Central memory CD4-positive, alpha-beta T cell (primary cell): ENCODE results near the gene RAB13.
"Not testable (repeated sequence)": the region's sequence is repeated elsewhere in the genome, so short reads cannot be mapped to it uniquely, and the experiment has no call there.

ENCODE experiments used
- DNase-seq: peaks from one replicate; pipeline ENCODE4 v3.0.0; 2022
- total RNA-seq, 3 experiments: gene quantifications; one replicate each; lab custom pipeline; 2026; lab: John Stamatoyannopoulos, UW

The RAB13 gene
- 0 to 0.14 (median 0) reads per million in 3 experiments for total RNA-seq

- no peak for DNase-seq
Measured at GRCh38 chr1:153985941-153986761, at the start of gene RAB13. Gene RAB13, minus strand, starts transcription at chr1:153986339. Its CDS starts 103 bp downstream, at chr1:153986236.

- DNase-seq, result not testable (repeated sequence)
Measured at GRCh38 chr1:154033697-154034096, 47.6 kb upstream of the RAB13 start.

GRCh38 chr1:154019940-154020339, 33.8 kb upstream of the RAB13 start:
- no peak for DNase-seq

GRCh38 chr1:154019269-154019668, 33.1 kb upstream of the RAB13 start:
- no peak for DNase-seq

GRCh38 chr1:154014154-154014907, 28.2 kb upstream of the RAB13 start:
- DNase-seq, result no peak

GRCh38 chr1:154012543-154012942, 26.4 kb upstream of the RAB13 start:
- DNase-seq, result not testable (repeated sequence)

- no peak for DNase-seq
Measured at GRCh38 chr1:154012129-154012528, 26.0 kb upstream of the RAB13 start.

GRCh38 chr1:154006136-154006535, 20.0 kb upstream of the RAB13 start:
- no peak for DNase-seq

GRCh38 chr1:154000420-154000819, 14.3 kb upstream of the RAB13 start:
- DNase-seq, result no peak

- not testable (repeated sequence) for DNase-seq
Measured at GRCh38 chr1:153996882-153997281, 10.7 kb upstream of the RAB13 start.

- DNase-seq, result no peak
Measured at GRCh38 chr1:153995640-153996039, 9.5 kb upstream of the RAB13 start.

- DNase-seq, result no peak
Measured at GRCh38 chr1:153995202-153995601, 9.1 kb upstream of the RAB13 start.

GRCh38 chr1:153991806-153992205, 5.7 kb upstream of the RAB13 start:
- DNase-seq, result no peak

- no peak for DNase-seq
Measured at GRCh38 chr1:153991151-153991630, 5.1 kb upstream of the RAB13 start.

GRCh38 chr1:153990468-153991150, 4.5 kb upstream of the RAB13 start, which contains the start of gene RPS27:
Gene RPS27, plus strand, starts transcription at chr1:153990762. Its CDS starts 35 bp downstream, at chr1:153990797.
- DNase-seq, result peak; percentile 93

- no peak for DNase-seq
Measured at GRCh38 chr1:153987621-153988020, 1.5 kb upstream of the RAB13 start.

- DNase-seq, result no peak
Measured at GRCh38 chr1:153985341-153985912, 712 bp downstream of the RAB13 start.

GRCh38 chr1:153984123-153984894, 1.8 kb downstream of the RAB13 start:
- DNase-seq, result no peak

- DNase-seq, result not testable (repeated sequence)
Measured at GRCh38 chr1:153981735-153982134, 4.4 kb downstream of the RAB13 start.

- DNase-seq, result not testable (repeated sequence)
Measured at GRCh38 chr1:153979091-153979490, 7.0 kb downstream of the RAB13 start.

- DNase-seq, result no peak
Measured at GRCh38 chr1:153978274-153978909, 7.7 kb downstream of the RAB13 start.
